ENCODE measurements around the gene ARGFX. TPM values are rescaled to one million over a fixed set of nuclear protein-coding genes. Genes with fewer than 3 reads are reported as not detected.

Gene ARGFX
- total and polyA plus RNA-seq, 2 of the 8 experiments (the other 6 are each of a cell fraction or from before 2014, with no cell fraction given) = not detected

DNA sequence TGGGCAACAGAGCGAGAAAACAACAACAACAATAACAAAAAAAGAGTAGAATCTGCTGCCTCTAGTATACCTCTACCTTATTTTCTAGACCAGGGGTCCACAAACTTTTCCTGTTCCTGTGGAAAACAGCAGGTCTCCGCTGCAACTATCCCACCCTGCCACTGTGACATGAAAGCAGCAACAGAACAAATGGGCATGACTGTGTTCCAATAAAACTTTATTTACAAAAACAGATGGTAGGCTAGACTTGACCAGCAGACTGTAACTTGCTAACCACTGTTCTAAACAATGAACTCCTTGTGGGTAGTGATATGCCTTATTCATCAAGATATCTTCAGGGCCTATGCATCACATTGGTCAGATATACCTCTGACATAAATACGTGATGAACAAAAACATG, 47.2 kb upstream of the ARGFX start:
- Histone ChIP-seq H2AK5ac (ENCODE audit: low read depth, low read length) (no peak overlapping the region), H3K4me2 (ENCODE audit: insufficient read depth in 1 of 2, low read depth in 2 of 2, low read length in 2 of 2) (no peak overlapping the region), H3K23me2 (ENCODE audit: low read depth, low read length) (no peaks in the 10 kb centered on the region; the same call in 1 of the 2 replicates), H2AFZ (ENCODE audit: low read length) (no peak overlapping the region), H3K14ac (ENCODE audit: insufficient read length) (no peak overlapping the region), H3K23ac (ENCODE audit: insufficient read length) (no peak overlapping the region), H2BK15ac (ENCODE audit: low read length) (no peak overlapping the region), H3K79me2 (ENCODE audit: control insufficient read depth in 1 of 2, insufficient read depth in 2 of 2, low read length in 2 of 2) (peaks cover 0 to 13% of the 10 kb centered on the region in 2 experiments; a peak in 1 of 4 replicates), H3K9me3 (ENCODE audit: insufficient read depth in 2 of 2, low read depth in 1 of 2, low read length in 1 of 2) (no peaks in the 10 kb centered on the region), H3K56ac (replicated peaks; ENCODE audit: insufficient read length, low read depth, low read length) (no peak overlapping the region), H3K4me1 (replicated peaks in 1 of 4; ENCODE audit: control insufficient read depth in 3 of 4, insufficient read depth in 4 of 4, low read length in 3 of 4) (no peaks in the 10 kb centered on the region), H3K27ac (ENCODE audit: low read depth, low read length) (no peak overlapping the region), H2BK12ac (ENCODE audit: low read depth, low read length) (no peak overlapping the region), H2BK20ac (ENCODE audit: low read length) (no peak overlapping the region), H3K9ac (replicated peaks in 1 of 4; ENCODE audit: extremely low read depth in 1 of 4, low read depth in 3 of 4, low read length in 3 of 4) (no peak overlapping the region), H3K4me3 (ENCODE audit: extremely low read depth in 1 of 4, insufficient read depth in 2 of 4, low read depth in 3 of 4, low read length in 4 of 4) (no peak overlapping the region), H3K4ac (replicated peaks; ENCODE audit: insufficient read length, low read depth, low read length) (no peak overlapping the region), H4K20me1 (replicated peaks in 1 of 2; ENCODE audit: control insufficient read depth in 1 of 2, insufficient read depth in 2 of 2, low read length in 2 of 2) (peaks cover 0 to 2% of the 10 kb centered on the region in 2 experiments), H2BK120ac (replicated peaks; ENCODE audit: low read depth, low read length) (no peak overlapping the region), H4K8ac (ENCODE audit: extremely low read depth, insufficient read depth, low read length) (no peak overlapping the region), H3K79me1 (ENCODE audit: low read depth, low read length) (no peaks in the 10 kb centered on the region), H3K18ac (ENCODE audit: extremely low read depth, low read length) (no peak overlapping the region), H3K36me3 (ENCODE audit: control insufficient read depth in 2 of 4, insufficient read depth in 4 of 4, low read length in 3 of 4) (peaks cover 0 to 50% (median 21%) of the 10 kb centered on the region in 4 experiments; a peak in 5 of 8 replicates), H4K91ac (replicated peaks; ENCODE audit: insufficient read length, low read length) (no peak overlapping the region), H2BK5ac (ENCODE audit: low read depth, low read length) (no peak overlapping the region), H3K27me3 (replicated peaks in 1 of 4; ENCODE audit: control insufficient read depth in 3 of 4, extremely low read depth in 1 of 4, insufficient read depth in 3 of 4, low read length in 3 of 4) (no peaks in the 10 kb centered on the region), H4K5ac (ENCODE audit: insufficient read length, low read depth, low read length) (no peak overlapping the region)
- POLR2A ChIA-PET (ENCODE audit: partially characterized antibody) = no interaction called here
- 96% methylated on average over 3 of the region's 3 CpGs; no CpG with 5 or more reads in 1 of the 2 experiments for WGBS, 2 experiments (ENCODE audit: extremely low coverage in 1 of 2, insufficient coverage in 1 of 2, insufficient read length in 1 of 2, insufficient replicate concordance in 2 of 2, low coverage in 1 of 2, low lambda C conversion rate in 2 of 2, missing lambda C conversion rate in 1 of 2)
- CTCF ChIA-PET (ENCODE audit: partially characterized antibody) = no interaction called here
- no peak for FAIRE-seq
- DNase-seq (ENCODE audit: low read depth in 1 of 2, low spot score in 2 of 2) = no peak
- no peak for TF ChIP-seq SP2 (IDR thresholded peaks at IDR 0.05; ENCODE audit: low read length)
- TF ChIP-seq TBP (IDR thresholded peaks at IDR 0.05; ENCODE audit: low read depth, low read length) = no peak
- no peak for TF ChIP-seq PHF8 (conservative IDR thresholded peaks at IDR 0.05; ENCODE audit: low read depth, low read length)
- TF ChIP-seq SP4 (IDR thresholded peaks at IDR 0.05; ENCODE audit: low read length) = no peak
- TF ChIP-seq JUND (IDR thresholded peaks at IDR 0.05; ENCODE audit: low read length) = no peak
- no peak for TF ChIP-seq RBBP5 (IDR thresholded peaks at IDR 0.05; ENCODE audit: borderline replicate concordance, low read depth, low read length)
- TF ChIP-seq NRF1 (IDR thresholded peaks at IDR 0.05; ENCODE audit: low read depth, low read length) = no peak
- TF ChIP-seq CBX5 (IDR thresholded peaks at IDR 0.05; ENCODE audit: low read depth, low read length) = no peak
- no peak for TF ChIP-seq ATF2 (IDR thresholded peaks at IDR 0.05; ENCODE audit: low read length)
- no peak for TF ChIP-seq CREB1 (IDR thresholded peaks at IDR 0.05)
- TF ChIP-seq EGR1 (IDR thresholded peaks at IDR 0.05; ENCODE audit: borderline replicate concordance, low read depth, low read length) = no peak
- no peak for TF ChIP-seq RAD21 (IDR thresholded peaks at IDR 0.05 in 1 of 2, conservative IDR thresholded peaks at IDR 0.05 in 1 of 2; ENCODE audit: low read depth in 2 of 2, low read length in 2 of 2)
- TF ChIP-seq RXRA (IDR thresholded peaks at IDR 0.05; ENCODE audit: insufficient read depth, low read depth, low read length) = no peak
- TF ChIP-seq FOSL1 (IDR thresholded peaks at IDR 0.05; ENCODE audit: insufficient read depth, low read depth, low read length) = no peak

Data from H1 (cell line).